K562 (cell line): ENCODE measurements around the gene GLIS2. TPM values are rescaled to one million over a fixed set of nuclear protein-coding genes. Genes with fewer than 3 reads are reported as not detected.
A peak's percentile ranks its signal among the peaks of the same experiment; 100 is the strongest.

Source experiments
- ATAC-seq: fragments of 200-7000 bp; cut with Tn5 transposase; 3 replicates; pipeline ENCODE4 v1.9.1; 2020; ENCODE audit warnings: moderate library complexity
- BruUV-seq: library from RNA; stranded (reverse); fragments of 400-500 nt; replicated peaks from 2 replicates; lab custom pipeline; 2021; lab: Mats Ljungman, UMichigan
- CTCF ChIA-PET: fragments of 300-600 bp; formaldehyde crosslinking; extraction: SDS; loops from one replicate; lab custom pipeline; 2021; ENCODE audit warnings: low intra/inter-chr PET ratio; lab: Yijun Ruan, JAX
- POLR2A ChIA-PET: fragments of 300-600, 350-650 bp; sonication (Branson Sonifier 250); formaldehyde crosslinking; extraction: SDS; loops from one replicate; lab custom pipeline; 2021; ENCODE audit warnings: antibody characterized with exemption, inconsistent platforms; lab: Yijun Ruan, JAX
- DNase-seq, 4 experiments: peaks; one replicate each; pipeline versions ENCODE4 v3.0.0 to v3.0.0-alpha.2; 2011 to 2018; ENCODE audit warnings: low spot score in 3 of 4, mixed read lengths in 3 of 4; ENCODE audit errors: extremely low read depth in 1 of 4
- FAIRE-seq: peaks from 2 replicates; lab custom pipeline; 2011; peaks lifted over from hg19 to GRCh38; lab: Jason Lieb, UNC
- H2AFZ ChIP-seq: 2 replicates; pipeline ENCODE4 v1.6.0; 2011; ENCODE audit warnings: low read depth, low read length, control low read depth, inconsistent platforms
- H3K27ac ChIP-seq: fragments of 200-600 bp; 3 replicates; pipeline ENCODE4 v1.8.0; 2011; ENCODE audit warnings: low read depth, mild to moderate bottlenecking, control low read depth, inconsistent platforms, low read length, moderate library complexity, mixed read lengths; ENCODE audit errors: extremely low read depth
- H3K27me3 ChIP-seq, 2 experiments: fragments of 300-600 bp in 1 of 2; 2 replicates in 1 of 2; 3 replicates in 1 of 2; pipeline versions ENCODE4 v1.6.0 to v1.8.0; 2011; ENCODE audit warnings: inconsistent platforms in 2 of 2, low read length in 2 of 2, mild to moderate bottlenecking in 1 of 2, mixed read lengths in 1 of 2, moderate library complexity in 1 of 2; ENCODE audit not compliant: control insufficient read depth in 2 of 2, insufficient read depth in 2 of 2
- H3K36me3 ChIP-seq: fragments of 300-600 bp; 3 replicates; pipeline ENCODE4 v1.8.0; 2011; ENCODE audit warnings: mild to moderate bottlenecking, low read length, inconsistent platforms; ENCODE audit not compliant: control insufficient read depth, insufficient read depth
- H3K4me1 ChIP-seq, 2 experiments: fragments of 200-600 bp in 1 of 2; replicated peaks in 1 of 2; 2 replicates in 1 of 2; 3 replicates in 1 of 2; pipeline versions ENCODE4 v1.5.1 to v1.8.0; 2011; ENCODE audit warnings: inconsistent platforms in 2 of 2, low read length in 2 of 2, mild to moderate bottlenecking in 1 of 2, mixed read lengths in 1 of 2, moderate library complexity in 1 of 2; ENCODE audit not compliant: control insufficient read depth in 2 of 2, insufficient read depth in 2 of 2
- H3K4me2 ChIP-seq: 2 replicates; pipeline ENCODE4 v1.6.1; 2011; ENCODE audit warnings: low read length, control low read depth, inconsistent platforms, mixed read lengths; ENCODE audit not compliant: insufficient read depth
- H3K4me3 ChIP-seq: fragments of 200-600 bp; sonication (generic), shearing (Covaris generic); 2 replicates; pipeline ENCODE4 v1.5.1; 2016; ENCODE audit warnings: control low read depth, inconsistent platforms
- H3K79me2 ChIP-seq: fragments of 200-600 bp; 3 replicates; pipeline ENCODE4 v1.8.0; 2011; ENCODE audit warnings: low read length, inconsistent platforms; ENCODE audit not compliant: control insufficient read depth, insufficient read depth
- H3K9ac ChIP-seq, 2 experiments: 2 replicates each; pipeline versions ENCODE4 v1.6.0 to v1.6.1; 2011; ENCODE audit warnings: low read depth in 2 of 2, low read length in 2 of 2, control low read depth in 1 of 2, inconsistent platforms in 1 of 2, mild to moderate bottlenecking in 1 of 2, mixed read lengths in 1 of 2; ENCODE audit not compliant: insufficient read depth in 1 of 2
- H3K9me1 ChIP-seq: one replicate; pipeline ENCODE4 v1.6.0; 2011; ENCODE audit warnings: inconsistent platforms, mild to moderate bottlenecking, low read length, moderate library complexity; ENCODE audit not compliant: control insufficient read depth, insufficient read depth
- H3K9me3 ChIP-seq: replicated peaks from 2 replicates; pipeline ENCODE4 v1.5.1; 2011; ENCODE audit warnings: low read depth, low read length, inconsistent platforms; ENCODE audit not compliant: control insufficient read depth, insufficient read depth
- H4K20me1 ChIP-seq: replicated peaks from 2 replicates; pipeline ENCODE4 v1.6.1; 2011; ENCODE audit warnings: low read length, inconsistent platforms, mixed read lengths; ENCODE audit not compliant: control insufficient read depth, insufficient read depth
- FIP1L1 ChIP-seq: fragments of 200-400 bp; formaldehyde crosslinking; IDR thresholded peaks from 2 replicates; pipeline ENCODE4 v1.6.1; 2018; ENCODE audit warnings: mild to moderate bottlenecking, low read depth, low read length; ENCODE audit not compliant: poor library complexity, severe bottlenecking
- HDGF ChIP-seq: fragments of 450-650 bp; IDR thresholded peaks from 2 replicates; pipeline ENCODE4 v1.6.1; 2016
- MAFK ChIP-seq: IDR thresholded peaks from 2 replicates; pipeline ENCODE4 v1.6.1; 2011; ENCODE audit warnings: low read length, improper control_type of control experiment
- MEF2D ChIP-seq: conservative IDR thresholded peaks from 2 replicates; pipeline ENCODE4 v1.6.1; 2016; ENCODE audit warnings: low read depth, missing genetic modification characterization, missing compliant biosample characterization
- NR2C1 ChIP-seq, 2 experiments: fragments of 450-650 bp; IDR thresholded peaks; 2 replicates each; pipeline ENCODE4 v1.6.1; 2017; ENCODE audit warnings: mild to moderate bottlenecking in 2 of 2, antibody characterized with exemption in 1 of 2, inconsistent platforms in 1 of 2, missing compliant biosample characterization in 1 of 2, missing genetic modification characterization in 1 of 2
- NR2C2 ChIP-seq, 2 experiments: fragments of 200-800 bp in 1 of 2; sonication (Bioruptor generic) in 1 of 2; sonication (generic) in 1 of 2; formaldehyde crosslinking in 1 of 2; IDR thresholded peaks; 2 replicates each; pipeline versions ENCODE4 v1.6.1 to v1.8.0; 2016 to 2022; ENCODE audit warnings: mild to moderate bottlenecking in 1 of 2, missing compliant biosample characterization in 1 of 2, missing genetic modification characterization in 1 of 2, missing genetic modification reagents in 1 of 2
- PCBP1 ChIP-seq: fragments of 200-400 bp; formaldehyde crosslinking; IDR thresholded peaks from 2 replicates; pipeline ENCODE4 v1.6.1; 2018; ENCODE audit warnings: mild to moderate bottlenecking, low read depth, low read length; ENCODE audit not compliant: poor library complexity, severe bottlenecking
- POLR2G ChIP-seq: fragments of 200-400 bp; formaldehyde crosslinking; IDR thresholded peaks from 2 replicates; pipeline ENCODE4 v1.6.1; 2017; ENCODE audit warnings: low read depth, mild to moderate bottlenecking, antibody characterized with exemption, low read length, moderate library complexity
- XRCC5 ChIP-seq: fragments of 200-400 bp; formaldehyde crosslinking; IDR thresholded peaks from 2 replicates; pipeline ENCODE4 v1.6.1; 2017; ENCODE audit warnings: low read depth, mild to moderate bottlenecking, low read length
- ZBTB7A ChIP-seq: IDR thresholded peaks from 2 replicates; pipeline ENCODE4 v1.6.1; 2011; ENCODE audit warnings: low read depth, mild to moderate bottlenecking, low read length, moderate library complexity, borderline replicate concordance; ENCODE audit not compliant: control insufficient read depth
- WGBS: fragments of 100-300 bp; shearing (Covaris generic); methylation state at CpG from one replicate; pipeline ENCODE4 v1.1.6; 2016; ENCODE audit warnings: low coverage, mixed read lengths; ENCODE audit not compliant: insufficient coverage; ENCODE audit errors: missing lambda C conversion rate; 5-methylcytosine and 5-hydroxymethylcytosine counted together
- in situ Hi-C: fragments of 300-500 bp; cut with MboI; formaldehyde crosslinking; loops from 4 replicates; pipeline ENCODE4 v1.15.0; 2018; ENCODE audit warnings: inconsistent platforms, mixed read lengths
- intact Hi-C: fragments of 100-400 bp; cut with micrococcal nuclease; formaldehyde crosslinking; loops from 2 replicates; pipeline ENCODE4 v1.14.2; 2022
- polyA plus RNA-seq, 8 experiments: library from polyadenylated mRNA; depleted of rRNA in 4 of 8; stranded (reverse) in 5 of 8; unstranded in 3 of 8; fragments of >200 nt; fragmentation: Nextera tagmentation in 2 of 8; fragmentation: Illumina TruSeq in 1 of 8; extraction: Ambion mirVana in 2 of 8; extraction: Trizol in 1 of 8; gene quantifications; 2 replicates each; pipeline versions ENCODE4 v1.2.1 to v1.2.3, GENCODE V29; 2011 to 2014; ENCODE audit warnings: inconsistent platforms in 1 of 8, missing spikeins in 1 of 8
- total RNA-seq, 7 experiments: library from RNA; depleted of rRNA in 6 of 7; stranded (reverse); fragments of >200 nt in 6 of 7; fragmentation: Illumina TruSeq in 2 of 7; extraction: Trizol in 2 of 7; gene quantifications; 2 replicates each; pipeline versions ENCODE4 v1.2.1 to v1.2.3, GENCODE V29; 2011 to 2021; ENCODE audit warnings: low replicate concordance in 1 of 7
- TF ChIP-seq, protein P1 (sequence below): fragments of 450-650 bp; formaldehyde crosslinking; IDR thresholded peaks from 2 replicates; pipeline ENCODE4 v1.4.0; 2022; ENCODE audit warnings: missing genetic modification characterization
- TF ChIP-seq, protein P2 (sequence below), 2 experiments: fragments of 450-650 bp in 1 of 2; sonication (generic) in 1 of 2; formaldehyde crosslinking in 1 of 2; IDR thresholded peaks in 1 of 2; conservative IDR thresholded peaks in 1 of 2; 2 replicates each; pipeline versions ENCODE4 v1.6.1 to v1.8.1; 2016 to 2023; ENCODE audit warnings: mild to moderate bottlenecking in 2 of 2, moderate library complexity in 2 of 2, inconsistent platforms in 1 of 2, missing genetic modification reagents in 1 of 2
- TF ChIP-seq, protein P3 (sequence below): sonication (generic); formaldehyde crosslinking; IDR thresholded peaks from 2 replicates; pipeline ENCODE4 v1.8.0; 2023; ENCODE audit warnings: mild to moderate bottlenecking, missing genetic modification reagents

Gene GLIS2
- total and polyA plus RNA-seq, 9 of the 15 experiments (the other 6 are each of a cell fraction or from before 2014, with no cell fraction given): 0.10 to 9.0 (median 0.57) TPM

DNA sequence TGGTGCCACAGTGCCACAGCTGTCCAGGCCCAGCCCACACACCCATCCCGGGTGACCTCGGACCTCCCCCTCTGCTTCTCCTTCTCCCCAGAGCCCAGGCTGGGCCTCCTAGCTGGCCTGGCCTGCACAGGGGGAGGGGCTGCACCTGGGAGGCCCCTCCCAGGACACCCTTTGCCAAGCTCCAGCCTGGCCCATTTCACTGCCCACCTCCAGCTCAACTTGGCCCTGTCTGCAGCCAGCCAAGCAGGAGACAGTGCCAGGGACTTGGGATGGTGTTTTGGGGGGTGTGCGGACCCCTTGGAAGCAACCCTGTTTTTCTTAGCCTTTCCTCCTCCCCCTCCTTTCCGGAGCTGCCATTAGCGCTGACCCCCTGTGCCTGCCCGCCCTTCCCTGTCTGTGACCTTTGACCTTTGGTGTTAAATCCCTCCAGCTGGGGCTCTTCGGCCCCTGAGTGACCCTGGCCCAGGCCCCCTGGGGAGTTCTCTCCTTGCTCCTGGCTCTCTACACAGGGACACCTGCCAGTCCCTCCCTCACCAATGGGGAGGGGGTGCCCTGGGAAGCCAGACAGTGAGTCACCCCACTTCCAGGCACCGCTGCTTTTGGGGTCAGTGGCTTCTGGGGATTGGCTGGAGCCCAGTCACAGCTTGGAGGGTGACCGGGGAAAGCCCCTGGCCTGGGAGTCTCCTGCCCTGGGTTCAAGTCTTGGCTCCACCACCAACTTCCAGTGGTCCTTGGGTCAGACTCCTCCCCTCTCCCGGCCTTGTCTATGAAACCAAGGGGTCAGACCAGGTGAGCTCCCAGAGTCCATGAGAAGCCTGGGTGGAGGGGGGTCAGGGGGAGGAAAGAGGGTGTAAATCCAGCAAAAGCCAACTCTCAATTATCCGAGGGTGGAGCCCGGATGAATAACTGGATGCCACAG lies 1.9 kb downstream of the GLIS2 start:
- H4K20me1 ChIP-seq: peaks cover 3% of the 10 kb centered on the region
- intact Hi-C loops: no loop called here
- peaks cover 3 to 73% of the 10 kb centered on the region in 2 experiments; a peak in 3 of 5 replicates for H3K4me1 ChIP-seq
- no peaks in the 10 kb centered on the region for H3K36me3 ChIP-seq
- BruUV-seq: no TSS peak
- H3K9ac ChIP-seq: peak overlapping the region in 1 of 2 experiments; percentile 90; a peak in 2 of 4 replicates
- ATAC-seq (no peak), FAIRE-seq (no peak), DNase-seq (no peak)
- H3K4me2 ChIP-seq: no peak overlapping the region
- no peaks in the 10 kb centered on the region for H3K9me1 ChIP-seq
- no peak overlapping the region for H2AFZ ChIP-seq
- no peak overlapping the region for H3K4me3 ChIP-seq
- peaks cover 19% of the 10 kb centered on the region for H3K79me2 ChIP-seq
- WGBS: 50% methylated on average over 7 of the region's 12 CpGs
- TF ChIP-seq, protein P1, sequence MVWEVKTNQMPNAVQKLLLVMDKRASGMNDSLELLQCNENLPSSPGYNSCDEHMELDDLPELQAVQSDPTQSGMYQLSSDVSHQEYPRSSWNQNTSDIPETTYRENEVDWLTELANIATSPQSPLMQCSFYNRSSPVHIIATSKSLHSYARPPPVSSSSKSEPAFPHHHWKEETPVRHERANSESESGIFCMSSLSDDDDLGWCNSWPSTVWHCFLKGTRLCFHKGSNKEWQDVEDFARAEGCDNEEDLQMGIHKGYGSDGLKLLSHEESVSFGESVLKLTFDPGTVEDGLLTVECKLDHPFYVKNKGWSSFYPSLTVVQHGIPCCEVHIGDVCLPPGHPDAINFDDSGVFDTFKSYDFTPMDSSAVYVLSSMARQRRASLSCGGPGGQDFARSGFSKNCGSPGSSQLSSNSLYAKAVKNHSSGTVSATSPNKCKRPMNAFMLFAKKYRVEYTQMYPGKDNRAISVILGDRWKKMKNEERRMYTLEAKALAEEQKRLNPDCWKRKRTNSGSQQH (CRISPR knock-in tag): no peak
- no peak for TF ChIP-seq MEF2D (tag)
- TF ChIP-seq NR2C1 (IDR thresholded peaks at IDR 0.05): peak; percentile 89
- peak; percentile 91 for TF ChIP-seq NR2C1 (tag; IDR thresholded peaks at IDR 0.05)
- TF ChIP-seq HDGF: no peak
- TF ChIP-seq, protein P2, sequence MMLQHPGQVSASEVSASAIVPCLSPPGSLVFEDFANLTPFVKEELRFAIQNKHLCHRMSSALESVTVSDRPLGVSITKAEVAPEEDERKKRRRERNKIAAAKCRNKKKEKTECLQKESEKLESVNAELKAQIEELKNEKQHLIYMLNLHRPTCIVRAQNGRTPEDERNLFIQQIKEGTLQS (IDR thresholded peaks at IDR 0.05): peak; percentile 37
- TF ChIP-seq, protein P2 (CRISPR knock-in tag; conservative IDR thresholded peaks at IDR 0.05): no peak
- peak; percentile 86 for TF ChIP-seq NR2C2 (CRISPR knock-in tag; IDR thresholded peaks at IDR 0.05)
- peak; percentile 77 for TF ChIP-seq NR2C2 (tag; IDR thresholded peaks at IDR 0.05)
- TF ChIP-seq, protein P3, sequence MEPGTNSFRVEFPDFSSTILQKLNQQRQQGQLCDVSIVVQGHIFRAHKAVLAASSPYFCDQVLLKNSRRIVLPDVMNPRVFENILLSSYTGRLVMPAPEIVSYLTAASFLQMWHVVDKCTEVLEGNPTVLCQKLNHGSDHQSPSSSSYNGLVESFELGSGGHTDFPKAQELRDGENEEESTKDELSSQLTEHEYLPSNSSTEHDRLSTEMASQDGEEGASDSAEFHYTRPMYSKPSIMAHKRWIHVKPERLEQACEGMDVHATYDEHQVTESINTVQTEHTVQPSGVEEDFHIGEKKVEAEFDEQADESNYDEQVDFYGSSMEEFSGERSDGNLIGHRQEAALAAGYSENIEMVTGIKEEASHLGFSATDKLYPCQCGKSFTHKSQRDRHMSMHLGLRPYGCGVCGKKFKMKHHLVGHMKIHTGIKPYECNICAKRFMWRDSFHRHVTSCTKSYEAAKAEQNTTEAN (CRISPR knock-in tag): no peak
- TF ChIP-seq ZBTB7A: peak; percentile 54; the same call in 1 of the 2 replicates
- TF ChIP-seq POLR2G: peak; percentile 21; the same call in 1 of the 2 replicates
- no peak for TF ChIP-seq PCBP1
- 0 out of 2 replicates have a peak, but pooled peaks have one; percentile 18 for TF ChIP-seq XRCC5
- peak; percentile 15 for TF ChIP-seq FIP1L1
- TF ChIP-seq MAFK: no peak
- TF ChIP-seq, all 486 proteins: peak for 7
- in situ Hi-C loops: no loop called here
- ChIA-PET CTCF (no interaction called here), POLR2A (interaction anchor here (0.5 to 1.0 kb wide), 4 partner anchors 10 to 323 kb away, joined by 3 to 4 read pairs (median 4); no protein-coding TSS in a partner anchor)
- no peak overlapping the region for H3K27ac ChIP-seq
- H3K27me3 ChIP-seq: no peaks in the 10 kb centered on the region
- no peaks in the 10 kb centered on the region for H3K9me3 ChIP-seq
